Epithelial cell of proximal tubule (primary cell): Measurements from ENCODE around the gene USP32. TPM values are rescaled to one million over a fixed set of nuclear protein-coding genes. Genes with fewer than 3 reads are reported as not detected.

ENCODE experiments used
- DNase-seq: peaks from one replicate; pipeline ENCODE4 v3.0.0-alpha.2; 2011; ENCODE audit warnings: low read depth
- H3K4me3 ChIP-seq: 2 replicates; pipeline ENCODE4 v1.5.1; 2011; ENCODE audit warnings: low read depth, mild to moderate bottlenecking, low read length
- total RNA-seq: library from RNA; depleted of rRNA; stranded (reverse); fragments of >200 nt; gene quantifications from 2 replicates; pipeline ENCODE4 v1.2.3, GENCODE V29; 2015
- TF ChIP-seq, protein P1 (sequence below): conservative IDR thresholded peaks from 2 replicates; pipeline ENCODE4 v1.5.1; 2012; ENCODE audit warnings: low read depth, mild to moderate bottlenecking, low read length

Gene USP32
- total RNA-seq, 1 donor from 2014 or later: 18.7 TPM

DNA sequence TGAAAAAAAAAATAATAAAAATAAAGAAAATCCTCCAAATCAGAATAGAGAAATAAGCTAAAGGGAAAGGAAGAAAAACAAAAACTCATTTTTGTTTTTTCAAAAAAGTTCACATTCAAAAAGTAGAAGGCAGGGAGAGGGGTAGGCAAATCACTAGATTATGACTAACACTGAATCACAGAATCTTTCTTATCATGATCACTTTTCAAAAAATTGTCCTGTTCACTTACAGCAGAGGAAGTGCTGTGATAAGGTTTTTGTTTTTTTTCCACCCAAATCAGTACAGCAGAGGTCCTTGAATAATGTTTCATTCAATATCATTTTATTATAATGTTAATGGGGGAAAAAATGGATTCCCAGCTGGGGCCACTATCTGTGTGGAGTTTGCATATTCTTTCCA is 135.8 kb downstream of the USP32 start:
- TF ChIP-seq, protein P1, sequence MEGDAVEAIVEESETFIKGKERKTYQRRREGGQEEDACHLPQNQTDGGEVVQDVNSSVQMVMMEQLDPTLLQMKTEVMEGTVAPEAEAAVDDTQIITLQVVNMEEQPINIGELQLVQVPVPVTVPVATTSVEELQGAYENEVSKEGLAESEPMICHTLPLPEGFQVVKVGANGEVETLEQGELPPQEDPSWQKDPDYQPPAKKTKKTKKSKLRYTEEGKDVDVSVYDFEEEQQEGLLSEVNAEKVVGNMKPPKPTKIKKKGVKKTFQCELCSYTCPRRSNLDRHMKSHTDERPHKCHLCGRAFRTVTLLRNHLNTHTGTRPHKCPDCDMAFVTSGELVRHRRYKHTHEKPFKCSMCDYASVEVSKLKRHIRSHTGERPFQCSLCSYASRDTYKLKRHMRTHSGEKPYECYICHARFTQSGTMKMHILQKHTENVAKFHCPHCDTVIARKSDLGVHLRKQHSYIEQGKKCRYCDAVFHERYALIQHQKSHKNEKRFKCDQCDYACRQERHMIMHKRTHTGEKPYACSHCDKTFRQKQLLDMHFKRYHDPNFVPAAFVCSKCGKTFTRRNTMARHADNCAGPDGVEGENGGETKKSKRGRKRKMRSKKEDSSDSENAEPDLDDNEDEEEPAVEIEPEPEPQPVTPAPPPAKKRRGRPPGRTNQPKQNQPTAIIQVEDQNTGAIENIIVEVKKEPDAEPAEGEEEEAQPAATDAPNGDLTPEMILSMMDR: no peak
- no peak overlapping the region for H3K4me3 ChIP-seq
- DNase-seq: no peak

DNA sequence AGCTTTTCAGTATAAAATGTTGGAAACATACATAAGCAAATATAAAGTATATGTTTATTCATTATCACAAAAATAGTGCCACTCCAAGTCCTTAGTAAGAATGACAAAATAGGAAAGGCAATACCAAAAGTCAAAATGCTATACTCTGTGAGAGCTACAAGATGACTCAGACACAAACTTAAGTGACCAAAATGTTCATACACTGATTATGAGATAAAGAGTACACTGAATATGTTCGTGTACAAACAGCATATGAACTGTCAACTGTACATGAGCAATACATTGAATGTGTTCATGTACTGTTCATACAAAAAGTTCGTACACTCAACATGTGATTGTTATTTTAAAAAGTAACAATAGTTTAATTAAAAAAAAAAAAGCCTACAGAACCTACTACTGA is 138.9 kb downstream of the USP32 start:
- DNase-seq: no peak
- TF ChIP-seq, protein P1: no peak
- no peak overlapping the region for H3K4me3 ChIP-seq

DNA sequence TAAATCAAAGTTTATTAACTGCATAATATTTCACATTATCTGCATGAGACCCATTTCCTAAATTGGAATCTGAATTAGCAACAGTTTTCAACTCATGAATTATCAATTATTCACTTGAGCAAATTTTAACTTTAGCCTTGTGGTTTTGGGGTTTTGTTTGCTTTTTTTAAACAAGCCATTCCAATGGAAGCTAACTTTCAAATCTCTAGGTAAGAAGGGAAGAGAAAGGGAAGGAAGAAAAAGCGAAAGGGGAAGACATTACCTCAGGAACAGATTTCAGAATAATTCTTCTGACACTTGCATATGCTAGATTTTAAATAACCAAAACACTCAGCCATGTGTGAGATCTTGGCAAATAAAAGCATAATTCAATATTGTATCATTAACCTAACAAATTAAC is 139.5 kb downstream of the USP32 start:
- no peak overlapping the region for H3K4me3 ChIP-seq
- TF ChIP-seq, protein P1: no peak
- no peak for DNase-seq

DNA sequence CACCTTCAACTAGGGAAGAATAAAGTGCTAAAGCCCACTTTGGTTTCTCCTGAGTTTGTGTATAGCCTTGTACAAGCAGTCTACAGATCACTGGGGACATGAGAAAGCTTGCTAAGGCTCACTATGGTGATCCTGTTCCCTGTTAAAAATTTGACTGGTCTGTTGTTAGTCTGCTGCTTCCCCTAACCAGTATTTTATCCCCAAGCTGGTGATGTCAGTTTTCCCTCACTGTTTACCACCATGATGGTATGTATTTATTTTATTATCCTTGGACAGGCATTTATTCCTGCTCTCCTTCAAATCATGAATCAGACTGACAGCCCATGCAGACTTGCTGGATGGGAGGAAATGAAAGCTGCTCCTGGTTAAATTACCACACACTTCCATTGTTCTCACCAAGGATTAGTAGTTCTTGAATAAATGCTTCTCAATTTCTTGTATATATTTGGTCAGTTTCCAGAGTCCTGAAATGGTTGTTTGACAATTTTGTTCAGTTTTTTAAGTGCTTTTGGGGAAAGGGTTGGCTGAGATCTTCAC is 142.6 kb downstream of the USP32 start:
- TF ChIP-seq, protein P1: no peak
- no peak for DNase-seq
- no peak overlapping the region for H3K4me3 ChIP-seq

DNA sequence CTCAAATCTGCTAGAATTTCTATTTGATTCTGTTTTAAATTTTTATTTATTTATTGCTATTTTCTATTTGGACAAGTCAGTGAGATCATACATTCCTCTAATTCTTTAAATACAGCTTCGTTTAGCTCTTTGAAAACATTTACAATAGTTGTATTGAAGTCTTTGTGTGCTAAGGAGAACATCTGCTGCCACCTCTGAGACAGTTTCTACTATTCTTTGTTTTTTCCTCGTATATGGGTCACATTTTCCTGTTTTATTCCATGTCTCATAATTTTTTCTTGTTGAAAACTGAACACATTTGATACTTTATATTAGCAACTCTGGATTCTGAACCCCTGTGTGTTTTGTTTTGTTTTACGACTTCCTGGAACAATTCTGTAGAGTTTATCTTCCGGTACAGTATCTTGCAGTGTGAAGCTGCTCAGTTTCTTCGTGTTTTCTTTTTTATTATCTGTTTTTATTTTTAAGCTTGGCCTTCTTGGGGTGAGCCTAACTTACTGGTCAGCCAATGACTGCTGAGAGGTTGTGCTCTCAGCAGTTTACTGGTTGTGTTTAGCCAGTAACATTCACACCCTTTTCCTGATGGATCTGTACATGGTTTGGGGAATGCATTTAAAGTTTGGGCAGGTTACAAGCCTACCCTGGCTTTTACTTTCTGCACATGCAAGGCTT is 143.2 kb downstream of the USP32 start:
- TF ChIP-seq, protein P1: no peak
- no peak for DNase-seq
- H3K4me3 ChIP-seq: no peak overlapping the region

DNA sequence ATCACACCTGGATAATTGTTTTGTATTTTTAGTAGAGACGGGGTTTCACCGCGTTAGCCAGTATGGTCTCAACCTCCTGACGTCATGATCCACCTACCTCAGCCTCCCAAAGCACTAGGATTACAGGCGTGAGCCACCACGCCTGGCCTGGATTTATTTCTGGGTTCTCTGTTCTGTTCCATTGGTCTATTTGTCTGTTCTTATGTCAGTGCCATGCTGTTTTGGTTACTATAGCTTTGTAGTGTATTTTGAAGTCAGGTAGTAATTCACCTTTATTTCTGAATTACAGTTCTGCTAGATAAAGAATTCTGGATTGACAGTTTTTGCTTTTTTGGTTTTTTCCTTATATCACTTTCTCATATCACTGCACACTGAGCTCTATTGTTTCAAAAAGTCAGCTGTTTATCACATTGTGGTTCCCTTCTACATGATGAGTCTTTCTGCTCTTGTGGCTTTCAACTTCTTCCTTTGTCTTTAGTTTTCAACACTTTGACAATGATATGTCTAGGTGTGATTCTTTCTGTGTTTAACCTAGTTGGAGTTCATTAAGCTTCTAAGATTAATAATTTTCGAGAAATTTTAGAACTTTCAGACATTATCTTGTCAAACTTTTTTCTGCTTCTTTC is 144.0 kb downstream of the USP32 start:
- H3K4me3 ChIP-seq: no peak overlapping the region
- TF ChIP-seq, protein P1: no peak
- no peak for DNase-seq

DNA sequence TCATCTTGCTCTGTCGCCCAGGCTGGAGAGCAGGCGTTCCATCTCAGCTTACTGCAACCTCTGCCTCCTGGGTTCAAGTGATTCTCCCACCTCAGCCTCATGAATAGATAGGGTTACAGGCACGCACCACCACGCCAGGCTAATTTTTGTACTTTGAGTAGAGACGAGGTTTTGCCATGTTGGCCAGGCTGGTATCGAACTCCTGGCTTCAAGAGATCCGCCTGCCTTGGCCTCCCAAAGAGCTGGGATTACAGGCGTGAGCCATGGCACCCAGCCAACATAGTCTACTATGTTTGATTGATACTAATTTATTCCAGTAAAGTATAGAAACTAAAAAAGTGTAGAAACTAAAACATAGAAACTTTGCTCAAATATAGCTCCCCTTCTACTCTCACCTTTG is 147.3 kb downstream of the USP32 start:
- H3K4me3 ChIP-seq: no peak overlapping the region
- DNase-seq: no peak
- TF ChIP-seq, protein P1: no peak
